ENCODE results near the gene ARRB1. TPM values are rescaled to one million over a fixed set of nuclear protein-coding genes. Genes with fewer than 3 reads are reported as not detected.

The ARRB1 gene
- total RNA-seq, 1 experiment from 2014 or later = 219 TPM

- POLR2A ChIA-PET = no interaction called here
- in situ Hi-C loops (cut with HindIII; ENCODE audit: low pct_unique_long_range_greater_than_20kb, low sequenced_read_pairs) = no loop called here
Measured at GRCh38 chr11:75272391-75272790, 79.1 kb downstream of the ARRB1 start.

GRCh38 chr11:75271730-75272129, 79.7 kb downstream of the ARRB1 start:
- no peak for DNase-seq (ENCODE audit: low read depth, low spot score)
- Histone ChIP-seq H3K27me3 (ENCODE audit: control insufficient read depth, insufficient read depth, low read length) (no peaks in the 10 kb centered on the region), H3K4me1 (ENCODE audit: control insufficient read depth, insufficient read depth, low read length) (no peaks in the 10 kb centered on the region), H3K27ac (ENCODE audit: low read length) (no peak overlapping the region), H3K4me3 (ENCODE audit: low read depth in 2 of 2, low read length in 2 of 2) (no peak overlapping the region), H3K9me3 (ENCODE audit: control insufficient read depth, insufficient read depth, low read depth, low read length) (no peaks in the 10 kb centered on the region), H3K36me3 (ENCODE audit: control insufficient read depth, insufficient read depth, low read length) (peaks cover 9% of the 10 kb centered on the region; the same call in 1 of the 2 replicates)
- in situ Hi-C loops (cut with HindIII; ENCODE audit: low pct_unique_long_range_greater_than_20kb, low sequenced_read_pairs) = no loop called here
- CTCF ChIA-PET = interaction anchor here (0.6 kb wide), 1 partner anchor 84 kb away, joined by 5 read pairs; no protein-coding TSS in a partner anchor
- intact Hi-C loops (cut with micrococcal nuclease; ENCODE audit: unreplicated experiment) = no loop called here
- POLR2A ChIA-PET = no interaction called here
- no TSS peak for BruUV-seq (replicated peaks)
- TF ChIP-seq, protein P1, sequence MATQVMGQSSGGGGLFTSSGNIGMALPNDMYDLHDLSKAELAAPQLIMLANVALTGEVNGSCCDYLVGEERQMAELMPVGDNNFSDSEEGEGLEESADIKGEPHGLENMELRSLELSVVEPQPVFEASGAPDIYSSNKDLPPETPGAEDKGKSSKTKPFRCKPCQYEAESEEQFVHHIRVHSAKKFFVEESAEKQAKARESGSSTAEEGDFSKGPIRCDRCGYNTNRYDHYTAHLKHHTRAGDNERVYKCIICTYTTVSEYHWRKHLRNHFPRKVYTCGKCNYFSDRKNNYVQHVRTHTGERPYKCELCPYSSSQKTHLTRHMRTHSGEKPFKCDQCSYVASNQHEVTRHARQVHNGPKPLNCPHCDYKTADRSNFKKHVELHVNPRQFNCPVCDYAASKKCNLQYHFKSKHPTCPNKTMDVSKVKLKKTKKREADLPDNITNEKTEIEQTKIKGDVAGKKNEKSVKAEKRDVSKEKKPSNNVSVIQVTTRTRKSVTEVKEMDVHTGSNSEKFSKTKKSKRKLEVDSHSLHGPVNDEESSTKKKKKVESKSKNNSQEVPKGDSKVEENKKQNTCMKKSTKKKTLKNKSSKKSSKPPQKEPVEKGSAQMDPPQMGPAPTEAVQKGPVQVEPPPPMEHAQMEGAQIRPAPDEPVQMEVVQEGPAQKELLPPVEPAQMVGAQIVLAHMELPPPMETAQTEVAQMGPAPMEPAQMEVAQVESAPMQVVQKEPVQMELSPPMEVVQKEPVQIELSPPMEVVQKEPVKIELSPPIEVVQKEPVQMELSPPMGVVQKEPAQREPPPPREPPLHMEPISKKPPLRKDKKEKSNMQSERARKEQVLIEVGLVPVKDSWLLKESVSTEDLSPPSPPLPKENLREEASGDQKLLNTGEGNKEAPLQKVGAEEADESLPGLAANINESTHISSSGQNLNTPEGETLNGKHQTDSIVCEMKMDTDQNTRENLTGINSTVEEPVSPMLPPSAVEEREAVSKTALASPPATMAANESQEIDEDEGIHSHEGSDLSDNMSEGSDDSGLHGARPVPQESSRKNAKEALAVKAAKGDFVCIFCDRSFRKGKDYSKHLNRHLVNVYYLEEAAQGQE (IDR thresholded peaks at IDR 0.05; ENCODE audit: insufficient read depth in 1 of 2, low read depth in 2 of 2, low read length in 1 of 2) = no peak
- TF ChIP-seq SIN3A (IDR thresholded peaks at IDR 0.05; ENCODE audit: borderline replicate concordance, insufficient read depth, low read depth, low read length) (no peak), CTCF (IDR thresholded peaks at IDR 0.05) (no peak), POLR2AphosphoS5 (IDR thresholded peaks at IDR 0.05; ENCODE audit: low read depth, low read length) (no peak), TCF7L2 (IDR thresholded peaks at IDR 0.05; ENCODE audit: low read depth, low read length) (no peak)
- no peak for ATAC-seq

More at GRCh38 chr11:75272391-75272790, 79.1 kb downstream of the ARRB1 start:
- H3K4me3 ChIP-seq (ENCODE audit: low read depth in 2 of 2, low read length in 2 of 2) = no peak overlapping the region
- CTCF ChIA-PET = interaction anchor here (0.6 kb wide), 1 partner anchor 83 kb away, joined by 5 read pairs; no protein-coding TSS in a partner anchor
- H3K36me3 ChIP-seq (ENCODE audit: control insufficient read depth, insufficient read depth, low read length) = peaks cover 9% of the 10 kb centered on the region; the same call in 1 of the 2 replicates
- H3K9me3 ChIP-seq (ENCODE audit: control insufficient read depth, insufficient read depth, low read depth, low read length) = no peaks in the 10 kb centered on the region
- ATAC-seq (no peak), DNase-seq (ENCODE audit: low read depth, low spot score) (no peak)
- H3K27me3 ChIP-seq (ENCODE audit: control insufficient read depth, insufficient read depth, low read length) = no peaks in the 10 kb centered on the region
- no TSS peak for BruUV-seq (replicated peaks)
- no peak overlapping the region for H3K27ac ChIP-seq (ENCODE audit: low read length)
- H3K4me1 ChIP-seq (ENCODE audit: control insufficient read depth, insufficient read depth, low read length) = no peaks in the 10 kb centered on the region
- no peak for TF ChIP-seq SIN3A (IDR thresholded peaks at IDR 0.05; ENCODE audit: borderline replicate concordance, insufficient read depth, low read depth, low read length)
- TF ChIP-seq, protein P1 (IDR thresholded peaks at IDR 0.05; ENCODE audit: insufficient read depth in 1 of 2, low read depth in 2 of 2, low read length in 1 of 2) = no peak
- no peak for TF ChIP-seq CTCF (IDR thresholded peaks at IDR 0.05)
- no peak for TF ChIP-seq TCF7L2 (IDR thresholded peaks at IDR 0.05; ENCODE audit: low read depth, low read length)
- no peak for TF ChIP-seq POLR2AphosphoS5 (IDR thresholded peaks at IDR 0.05; ENCODE audit: low read depth, low read length)
- intact Hi-C loops (cut with micrococcal nuclease; ENCODE audit: unreplicated experiment) = no loop called here
